Measurements from ENCODE around the gene TMEM184B.

DNA sequence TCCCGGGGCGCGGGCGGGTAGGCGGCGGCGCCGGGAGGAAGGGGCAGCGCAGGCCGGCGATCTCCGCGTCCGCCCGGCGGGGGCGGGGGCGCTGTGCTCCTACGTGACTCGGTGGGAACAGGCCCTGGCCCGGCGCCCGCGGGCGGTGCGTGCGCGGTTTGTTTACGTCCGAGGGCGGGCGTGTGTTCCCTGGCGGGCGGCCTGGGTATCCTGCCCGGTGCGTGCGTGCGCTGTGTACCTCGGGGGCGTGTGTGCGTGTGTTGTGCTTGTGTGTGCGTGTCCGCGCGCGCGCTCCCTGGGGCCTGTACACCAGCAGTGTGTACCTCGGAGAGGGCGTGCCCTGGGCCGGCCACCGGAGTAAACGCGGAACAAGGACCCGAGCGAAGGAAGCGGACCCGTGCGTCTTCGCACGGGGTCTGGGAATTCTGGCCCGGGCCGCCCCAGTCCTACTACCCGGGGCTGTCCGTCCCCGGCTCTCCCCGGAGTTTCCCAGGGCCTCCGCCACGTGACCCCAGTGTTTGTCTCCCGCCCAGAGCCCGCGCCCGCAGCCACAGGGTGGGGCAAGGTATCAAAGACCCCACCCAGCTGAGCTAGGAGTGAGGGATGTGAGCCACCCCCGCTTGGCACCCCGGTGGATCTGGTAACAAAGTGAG is 70.2 kb downstream of the TMEM184B start:
- TF ChIP-seq ZNF8 (CRISPR knock-in tag; IDR thresholded peaks at IDR 0.05), result no peak
- no peak for TF ChIP-seq ZC3H10 (CRISPR knock-in tag; IDR thresholded peaks at IDR 0.05)
- TF ChIP-seq RARB (CRISPR knock-in tag; IDR thresholded peaks at IDR 0.05), result no peak
- TF ChIP-seq, protein P1, sequence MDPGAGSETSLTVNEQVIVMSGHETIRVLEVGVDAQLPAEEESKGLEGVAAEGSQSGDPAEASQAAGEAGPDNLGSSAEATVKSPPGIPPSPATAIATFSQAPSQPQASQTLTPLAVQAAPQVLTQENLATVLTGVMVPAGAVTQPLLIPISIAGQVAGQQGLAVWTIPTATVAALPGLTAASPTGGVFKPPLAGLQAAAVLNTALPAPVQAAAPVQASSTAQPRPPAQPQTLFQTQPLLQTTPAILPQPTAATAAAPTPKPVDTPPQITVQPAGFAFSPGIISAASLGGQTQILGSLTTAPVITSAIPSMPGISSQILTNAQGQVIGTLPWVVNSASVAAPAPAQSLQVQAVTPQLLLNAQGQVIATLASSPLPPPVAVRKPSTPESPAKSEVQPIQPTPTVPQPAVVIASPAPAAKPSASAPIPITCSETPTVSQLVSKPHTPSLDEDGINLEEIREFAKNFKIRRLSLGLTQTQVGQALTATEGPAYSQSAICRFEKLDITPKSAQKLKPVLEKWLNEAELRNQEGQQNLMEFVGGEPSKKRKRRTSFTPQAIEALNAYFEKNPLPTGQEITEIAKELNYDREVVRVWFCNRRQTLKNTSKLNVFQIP (CRISPR knock-in tag; IDR thresholded peaks at IDR 0.05; ENCODE audit: borderline replicate concordance, low read depth), result no peak
- TF ChIP-seq SNAI2 (CRISPR knock-in tag; IDR thresholded peaks at IDR 0.05), result no peak
- TF ChIP-seq, protein P2, sequence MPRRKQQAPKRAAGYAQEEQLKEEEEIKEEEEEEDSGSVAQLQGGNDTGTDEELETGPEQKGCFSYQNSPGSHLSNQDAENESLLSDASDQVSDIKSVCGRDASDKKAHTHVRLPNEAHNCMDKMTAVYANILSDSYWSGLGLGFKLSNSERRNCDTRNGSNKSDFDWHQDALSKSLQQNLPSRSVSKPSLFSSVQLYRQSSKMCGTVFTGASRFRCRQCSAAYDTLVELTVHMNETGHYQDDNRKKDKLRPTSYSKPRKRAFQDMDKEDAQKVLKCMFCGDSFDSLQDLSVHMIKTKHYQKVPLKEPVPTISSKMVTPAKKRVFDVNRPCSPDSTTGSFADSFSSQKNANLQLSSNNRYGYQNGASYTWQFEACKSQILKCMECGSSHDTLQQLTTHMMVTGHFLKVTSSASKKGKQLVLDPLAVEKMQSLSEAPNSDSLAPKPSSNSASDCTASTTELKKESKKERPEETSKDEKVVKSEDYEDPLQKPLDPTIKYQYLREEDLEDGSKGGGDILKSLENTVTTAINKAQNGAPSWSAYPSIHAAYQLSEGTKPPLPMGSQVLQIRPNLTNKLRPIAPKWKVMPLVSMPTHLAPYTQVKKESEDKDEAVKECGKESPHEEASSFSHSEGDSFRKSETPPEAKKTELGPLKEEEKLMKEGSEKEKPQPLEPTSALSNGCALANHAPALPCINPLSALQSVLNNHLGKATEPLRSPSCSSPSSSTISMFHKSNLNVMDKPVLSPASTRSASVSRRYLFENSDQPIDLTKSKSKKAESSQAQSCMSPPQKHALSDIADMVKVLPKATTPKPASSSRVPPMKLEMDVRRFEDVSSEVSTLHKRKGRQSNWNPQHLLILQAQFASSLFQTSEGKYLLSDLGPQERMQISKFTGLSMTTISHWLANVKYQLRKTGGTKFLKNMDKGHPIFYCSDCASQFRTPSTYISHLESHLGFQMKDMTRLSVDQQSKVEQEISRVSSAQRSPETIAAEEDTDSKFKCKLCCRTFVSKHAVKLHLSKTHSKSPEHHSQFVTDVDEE (CRISPR knock-in tag; IDR thresholded peaks at IDR 0.05), result no peak
- no peak for TF ChIP-seq ISL1 (CRISPR knock-in tag; IDR thresholded peaks at IDR 0.05)
- no peak for TF ChIP-seq ZNF565 (CRISPR knock-in tag; conservative IDR thresholded peaks at IDR 0.05; ENCODE audit: low read depth)
- TF ChIP-seq OSR1 (CRISPR knock-in tag; IDR thresholded peaks at IDR 0.05), result no peak
- no peak for TF ChIP-seq ZFP30 (CRISPR knock-in tag; IDR thresholded peaks at IDR 0.05)
- TF ChIP-seq GLIS3 (CRISPR knock-in tag; IDR thresholded peaks at IDR 0.05), result no peak
- TF ChIP-seq ZFP3 (CRISPR knock-in tag; IDR thresholded peaks at IDR 0.05), result no peak
- TF ChIP-seq, protein P3, sequence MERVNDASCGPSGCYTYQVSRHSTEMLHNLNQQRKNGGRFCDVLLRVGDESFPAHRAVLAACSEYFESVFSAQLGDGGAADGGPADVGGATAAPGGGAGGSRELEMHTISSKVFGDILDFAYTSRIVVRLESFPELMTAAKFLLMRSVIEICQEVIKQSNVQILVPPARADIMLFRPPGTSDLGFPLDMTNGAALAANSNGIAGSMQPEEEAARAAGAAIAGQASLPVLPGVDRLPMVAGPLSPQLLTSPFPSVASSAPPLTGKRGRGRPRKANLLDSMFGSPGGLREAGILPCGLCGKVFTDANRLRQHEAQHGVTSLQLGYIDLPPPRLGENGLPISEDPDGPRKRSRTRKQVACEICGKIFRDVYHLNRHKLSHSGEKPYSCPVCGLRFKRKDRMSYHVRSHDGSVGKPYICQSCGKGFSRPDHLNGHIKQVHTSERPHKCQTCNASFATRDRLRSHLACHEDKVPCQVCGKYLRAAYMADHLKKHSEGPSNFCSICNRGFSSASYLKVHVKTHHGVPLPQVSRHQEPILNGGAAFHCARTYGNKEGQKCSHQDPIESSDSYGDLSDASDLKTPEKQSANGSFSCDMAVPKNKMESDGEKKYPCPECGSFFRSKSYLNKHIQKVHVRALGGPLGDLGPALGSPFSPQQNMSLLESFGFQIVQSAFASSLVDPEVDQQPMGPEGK (CRISPR knock-in tag; IDR thresholded peaks at IDR 0.05; ENCODE audit: borderline replicate concordance), result no peak
